ENCODE results near the gene MED27. TPM values are rescaled to one million over a fixed set of nuclear protein-coding genes. Genes with fewer than 3 reads are reported as not detected.

Gene MED27
- total RNA-seq, 4 donors from 2014 or later, result 4.1 to 6.3 (median 5.7) TPM

DNA sequence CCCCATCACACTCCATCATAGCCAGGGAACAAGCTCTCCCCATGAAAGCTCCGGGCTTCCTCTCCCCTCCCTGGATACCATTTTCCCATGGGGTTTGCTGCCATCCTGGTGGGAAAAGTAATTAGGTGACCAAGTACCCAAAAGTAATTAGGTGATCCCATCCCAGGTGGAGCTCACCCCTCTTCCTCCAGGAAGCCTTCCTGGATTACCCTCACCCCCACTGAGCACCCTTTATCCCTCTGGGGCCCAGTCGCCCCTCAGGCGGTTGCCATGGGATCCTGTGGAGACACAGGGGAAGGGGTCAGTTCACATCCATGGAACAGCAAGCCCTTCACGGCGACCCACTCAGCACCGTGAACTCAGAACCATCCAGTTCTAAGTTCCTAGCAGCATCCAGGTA lies 265.0 kb downstream of the MED27 start:
- no peak for DNase-seq
- Histone ChIP-seq H3K4me3 (no peak overlapping the region), H3K36me3 (no peaks in the 10 kb centered on the region), H3K27me3 (no peaks in the 10 kb centered on the region), H3K27ac (no peak overlapping the region), H3K4me1 (no peaks in the 10 kb centered on the region), H3K9me3 (no peaks in the 10 kb centered on the region)
- TF ChIP-seq POLR2A (IDR thresholded peaks at IDR 0.05), result no peak
- TF ChIP-seq, protein P1, sequence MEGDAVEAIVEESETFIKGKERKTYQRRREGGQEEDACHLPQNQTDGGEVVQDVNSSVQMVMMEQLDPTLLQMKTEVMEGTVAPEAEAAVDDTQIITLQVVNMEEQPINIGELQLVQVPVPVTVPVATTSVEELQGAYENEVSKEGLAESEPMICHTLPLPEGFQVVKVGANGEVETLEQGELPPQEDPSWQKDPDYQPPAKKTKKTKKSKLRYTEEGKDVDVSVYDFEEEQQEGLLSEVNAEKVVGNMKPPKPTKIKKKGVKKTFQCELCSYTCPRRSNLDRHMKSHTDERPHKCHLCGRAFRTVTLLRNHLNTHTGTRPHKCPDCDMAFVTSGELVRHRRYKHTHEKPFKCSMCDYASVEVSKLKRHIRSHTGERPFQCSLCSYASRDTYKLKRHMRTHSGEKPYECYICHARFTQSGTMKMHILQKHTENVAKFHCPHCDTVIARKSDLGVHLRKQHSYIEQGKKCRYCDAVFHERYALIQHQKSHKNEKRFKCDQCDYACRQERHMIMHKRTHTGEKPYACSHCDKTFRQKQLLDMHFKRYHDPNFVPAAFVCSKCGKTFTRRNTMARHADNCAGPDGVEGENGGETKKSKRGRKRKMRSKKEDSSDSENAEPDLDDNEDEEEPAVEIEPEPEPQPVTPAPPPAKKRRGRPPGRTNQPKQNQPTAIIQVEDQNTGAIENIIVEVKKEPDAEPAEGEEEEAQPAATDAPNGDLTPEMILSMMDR (IDR thresholded peaks at IDR 0.05), result no peak

DNA sequence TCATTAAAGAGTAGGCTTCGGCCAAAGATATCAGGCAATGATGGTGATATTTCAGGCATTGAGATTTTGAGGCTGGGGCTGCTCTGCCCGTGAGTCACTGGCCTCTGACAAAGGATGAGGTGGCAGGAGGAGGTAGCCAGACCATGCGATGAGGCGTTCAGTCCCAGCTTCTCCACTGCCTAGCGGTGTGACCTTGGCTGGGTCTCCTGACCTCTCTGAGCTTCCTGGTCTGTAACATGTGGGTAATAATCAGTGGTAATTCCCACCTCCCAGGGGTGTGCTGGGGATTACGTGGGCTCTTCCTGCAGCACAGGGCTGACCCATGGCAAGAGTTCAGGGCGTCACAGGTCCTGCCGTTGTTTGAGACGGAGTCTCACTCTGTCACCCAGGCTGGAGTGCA lies 266.6 kb downstream of the MED27 start:
- Histone ChIP-seq H3K4me3 (no peak overlapping the region), H3K4me1 (no peaks in the 10 kb centered on the region), H3K27ac (no peak overlapping the region), H3K27me3 (no peaks in the 10 kb centered on the region), H3K9me3 (no peaks in the 10 kb centered on the region), H3K36me3 (no peaks in the 10 kb centered on the region)
- TF ChIP-seq POLR2A (IDR thresholded peaks at IDR 0.05), result no peak
- TF ChIP-seq, protein P1 (IDR thresholded peaks at IDR 0.05), result no peak
- DNase-seq, result no peak

DNA sequence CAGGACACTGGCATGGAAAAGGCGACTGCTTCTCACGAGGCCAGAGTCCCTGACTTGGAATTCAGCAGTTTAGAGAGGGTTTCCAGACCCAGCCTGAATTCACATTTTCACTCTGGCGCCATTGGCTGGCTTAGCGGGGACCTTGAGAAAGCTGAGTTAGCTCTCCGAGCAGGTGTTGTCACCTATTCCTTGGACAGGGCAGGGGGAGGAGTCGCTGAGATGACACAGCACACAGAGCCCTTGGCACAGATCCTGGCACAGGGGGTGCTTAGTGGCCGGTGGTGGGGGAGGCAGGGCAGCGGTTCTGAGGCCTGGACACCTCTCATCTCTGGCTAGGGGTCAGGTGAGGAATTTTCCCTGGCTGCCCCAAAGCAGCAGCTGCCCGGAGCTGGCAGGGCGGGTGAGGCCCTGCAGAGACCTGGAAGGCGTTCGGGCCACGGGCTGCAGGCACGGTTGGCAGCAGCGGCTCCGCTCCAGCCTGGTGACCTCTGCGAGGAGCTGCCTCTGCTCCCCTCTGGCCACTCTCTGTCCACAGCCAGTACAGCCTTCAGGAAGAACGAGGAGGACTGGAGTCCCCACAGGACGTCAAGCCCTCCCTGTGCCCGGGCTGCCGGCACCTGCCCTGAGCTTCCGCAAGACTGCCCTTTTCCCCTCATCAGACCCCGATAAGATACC lies 267.4 kb downstream of the MED27 start:
- Histone ChIP-seq H3K9me3 (no peaks in the 10 kb centered on the region), H3K36me3 (no peaks in the 10 kb centered on the region), H3K4me3 (no peak overlapping the region), H3K27me3 (no peaks in the 10 kb centered on the region), H3K27ac (no peak overlapping the region), H3K4me1 (no peaks in the 10 kb centered on the region)
- no peak for DNase-seq
- TF ChIP-seq, protein P1 (IDR thresholded peaks at IDR 0.05), result no peak
- no peak for TF ChIP-seq POLR2A (IDR thresholded peaks at IDR 0.05)

DNA sequence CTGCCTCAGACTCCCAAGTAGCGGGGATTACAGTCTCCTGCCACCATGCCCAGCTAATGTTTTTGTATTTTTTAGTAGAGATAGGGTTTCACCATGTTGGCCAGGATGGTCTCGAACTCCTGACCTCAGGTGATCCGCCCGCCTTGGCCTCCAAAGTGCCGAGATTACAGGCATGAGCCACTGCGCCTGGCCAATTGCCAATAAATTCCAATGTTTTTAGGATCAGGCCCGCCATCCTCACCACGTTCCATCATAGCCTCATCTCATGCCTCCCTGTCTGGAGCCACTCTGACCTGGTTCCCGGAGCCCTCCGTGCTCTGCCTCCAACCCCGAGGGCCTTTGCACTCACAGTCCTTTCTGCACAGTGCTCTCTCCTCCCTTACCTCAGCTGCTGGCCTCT lies 268.3 kb downstream of the MED27 start:
- Histone ChIP-seq H3K27ac (no peak overlapping the region), H3K27me3 (no peaks in the 10 kb centered on the region)
- TF ChIP-seq POLR2A (IDR thresholded peaks at IDR 0.05), result no peak
- TF ChIP-seq, protein P1 (IDR thresholded peaks at IDR 0.05), result no peak

DNA sequence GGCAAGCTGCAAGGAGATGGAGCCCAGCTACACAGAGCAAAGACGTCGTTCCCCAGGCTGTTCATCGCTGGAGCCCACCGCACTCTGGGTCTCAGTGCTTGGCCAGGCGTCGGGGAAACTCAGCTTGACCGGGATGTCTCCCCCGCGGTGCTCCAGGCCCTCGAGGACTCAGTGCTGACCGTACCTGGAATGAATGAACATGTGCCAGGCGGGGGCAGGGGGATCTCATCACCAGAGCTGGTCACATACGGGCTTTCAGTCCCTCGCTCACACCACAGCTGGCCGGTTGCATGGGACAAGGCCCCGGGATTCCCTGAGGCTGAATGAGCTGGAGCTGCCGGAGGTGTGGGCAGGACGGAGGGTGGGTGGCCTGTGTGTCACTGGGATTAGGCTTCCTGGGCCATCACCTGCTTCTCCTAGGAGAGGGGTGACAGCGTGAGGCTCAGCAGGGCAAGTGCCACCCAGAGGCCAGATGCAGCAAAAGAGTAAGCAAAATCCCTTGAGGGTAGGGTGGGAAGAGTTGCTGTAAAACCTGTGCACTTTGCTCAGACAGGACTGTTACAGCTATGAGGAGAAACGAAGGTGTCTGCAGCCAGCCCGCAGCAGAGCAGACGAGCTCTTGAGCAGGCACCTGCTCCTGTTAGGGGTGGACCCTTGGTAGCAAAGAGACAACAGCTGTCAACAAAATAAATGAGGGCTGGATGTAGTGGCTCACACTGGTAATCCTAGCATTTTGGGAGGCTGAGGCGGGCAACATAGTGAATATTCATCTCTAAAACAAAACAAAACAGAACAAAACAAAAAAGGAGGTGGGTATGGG lies 269.1 kb downstream of the MED27 start:
- Histone ChIP-seq H3K9me3 (no peaks in the 10 kb centered on the region), H3K27me3 (no peaks in the 10 kb centered on the region), H3K36me3 (no peaks in the 10 kb centered on the region), H3K27ac (no peak overlapping the region), H3K4me3 (no peak overlapping the region), H3K4me1 (no peaks in the 10 kb centered on the region)
- no peak for TF ChIP-seq POLR2A (IDR thresholded peaks at IDR 0.05)
- TF ChIP-seq, protein P1 (IDR thresholded peaks at IDR 0.05), result no peak
- no peak for DNase-seq

More for the DNA sequence above, 268.3 kb downstream of the MED27 start:
- no peak overlapping the region for H3K4me3 ChIP-seq
- no peak for DNase-seq
- no peaks in the 10 kb centered on the region for H3K36me3 ChIP-seq
- H3K4me1 ChIP-seq, result no peaks in the 10 kb centered on the region
- no peaks in the 10 kb centered on the region for H3K9me3 ChIP-seq

Other genes starting within 250 kb of the MED27 start
- gene NTNG2, start 82.2 kb upstream of the MED27 start, total RNA-seq, result 1 to 10 TPM in 2 of 4 donors, under 1 TPM in 2; 0.18 to 9.1 (median 1.0) TPM